Cerebellar cortex (tissue), 1 donor: Measurements from ENCODE around the gene GALNT12.
A peak's percentile ranks its signal among the peaks of the same experiment; 100 is the strongest.

Experiments used
- DNase-seq: peaks from one replicate; pipeline ENCODE4 v3.0.0-alpha.2; 2015; ENCODE audit warnings: low spot score

The GALNT12 gene

GRCh38 chr9:98805506-98806272, 1.8 kb upstream of the GALNT12 start:
- DNase-seq: peak; percentile 53

- DNase-seq: peak; percentile 83
These were observed 955 bp upstream of the GALNT12 start for GRCh38 chr9:98806394-98807035.

- no peak for DNase-seq
These were observed 335 bp downstream of the GALNT12 start for GRCh38 chr9:98807814-98808195.

GRCh38 chr9:98808411-98808815, 943 bp downstream of the GALNT12 start:
- DNase-seq: peak; percentile 49

GRCh38 chr9:98808875-98809274, 1.4 kb downstream of the GALNT12 start:
- DNase-seq: no peak

- peak; percentile 46 for DNase-seq
These were observed 2.0 kb downstream of the GALNT12 start for GRCh38 chr9:98809311-98810101.

GRCh38 chr9:98810102-98810842, 2.8 kb downstream of the GALNT12 start:
- no peak for DNase-seq

GRCh38 chr9:98811051-98811650, 3.7 kb downstream of the GALNT12 start:
- DNase-seq: no peak

GRCh38 chr9:98815391-98815951, 8.0 kb downstream of the GALNT12 start:
- no peak for DNase-seq

GRCh38 chr9:98818764-98819163, 11.3 kb downstream of the GALNT12 start:
- DNase-seq: no peak

- no peak for DNase-seq
These were observed 11.8 kb downstream of the GALNT12 start for GRCh38 chr9:98819231-98819630.

- peak; percentile 82 for DNase-seq
These were observed 14.4 kb downstream of the GALNT12 start for GRCh38 chr9:98821831-98822230.

- no peak for DNase-seq
These were observed 15.2 kb downstream of the GALNT12 start for GRCh38 chr9:98822661-98823060.

GRCh38 chr9:98823666-98824334, 16.3 kb downstream of the GALNT12 start:
- DNase-seq: peak; percentile 92

- no peak for DNase-seq
These were observed 17.9 kb downstream of the GALNT12 start for GRCh38 chr9:98825414-98825813.

GRCh38 chr9:98826716-98827115, 19.2 kb downstream of the GALNT12 start:
- DNase-seq: no peak

- DNase-seq: no peak
These were observed 22.3 kb downstream of the GALNT12 start for GRCh38 chr9:98829766-98830165.

GRCh38 chr9:98830554-98830953, 23.1 kb downstream of the GALNT12 start:
- no peak for DNase-seq

GRCh38 chr9:98831696-98832095, 24.2 kb downstream of the GALNT12 start:
- DNase-seq: no peak

GRCh38 chr9:98832768-98833089, 25.3 kb downstream of the GALNT12 start:
- DNase-seq: no peak
